Karpas-422 (cell line): Measurements from ENCODE around the gene DCTPP1. TPM values are rescaled to one million over a fixed set of nuclear protein-coding genes. Genes with fewer than 3 reads are reported as not detected.
"Not testable (repeated sequence)": the region's sequence is repeated elsewhere in the genome, so short reads cannot be mapped to it uniquely, and the experiment has no call there.

ENCODE experiments used
- DNase-seq: peaks from one replicate; pipeline ENCODE4 v3.0.0-alpha.2; 2015
- H2AFZ ChIP-seq: fragments of 200-600 bp; sonication (generic); 2 replicates; pipeline ENCODE4 v1.6.1; 2014; ENCODE audit warnings: antibody characterized with exemption, low read length, mixed read lengths
- H3K27ac ChIP-seq: fragments of 200-600 bp; sonication (generic); 2 replicates; pipeline ENCODE4 v1.5.1; 2014; ENCODE audit warnings: mild to moderate bottlenecking, low read length, moderate library complexity
- H3K27me3 ChIP-seq: fragments of 200-600 bp; sonication (generic); 2 replicates; pipeline ENCODE4 v1.6.1; 2014; ENCODE audit warnings: low read length, mixed read lengths
- H3K36me3 ChIP-seq: fragments of 200-600 bp; sonication (generic); 2 replicates; pipeline ENCODE4 v1.6.1; 2014; ENCODE audit warnings: low read length, mixed read lengths; ENCODE audit not compliant: insufficient read depth
- H3K4me1 ChIP-seq: fragments of 200-600 bp; sonication (generic); 2 replicates; pipeline ENCODE4 v1.6.1; 2014; ENCODE audit warnings: mild to moderate bottlenecking, low read length, mixed read lengths
- H3K4me2 ChIP-seq: fragments of 200-600 bp; sonication (generic); 2 replicates; pipeline ENCODE4 v1.6.1; 2014; ENCODE audit warnings: low read length, low read depth, mild to moderate bottlenecking; ENCODE audit not compliant: poor library complexity, severe bottlenecking
- H3K4me3 ChIP-seq: fragments of 200-600 bp; sonication (generic); 2 replicates; pipeline ENCODE4 v1.5.1; 2014; ENCODE audit warnings: mild to moderate bottlenecking, antibody characterized with exemption, low read length, mixed read lengths
- H3K79me2 ChIP-seq: fragments of 200-600 bp; sonication (generic); 2 replicates; pipeline ENCODE4 v1.6.1; 2014; ENCODE audit warnings: mild to moderate bottlenecking, low read length, mixed read lengths
- H3K9ac ChIP-seq: fragments of 200-600 bp; sonication (generic); 2 replicates; pipeline ENCODE4 v1.6.0; 2014; ENCODE audit warnings: low read length
- H3K9me2 ChIP-seq: fragments of 200-600 bp; sonication (generic), shearing (Covaris generic); replicated peaks from 2 replicates; pipeline ENCODE4 v1.6.0; 2014; ENCODE audit warnings: mild to moderate bottlenecking, low read length, moderate library complexity; ENCODE audit not compliant: insufficient read depth
- H3K9me3 ChIP-seq: fragments of 300-700, 200-600 bp; sonication (generic); 2 replicates; pipeline ENCODE4 v1.6.1; 2014; ENCODE audit warnings: low read length, mixed read lengths
- H4K20me1 ChIP-seq: fragments of 200-600 bp; sonication (generic); 2 replicates; pipeline ENCODE4 v1.6.1; 2014; ENCODE audit warnings: mild to moderate bottlenecking, antibody characterized with exemption, low read length, low read depth; ENCODE audit not compliant: insufficient read depth
- total RNA-seq: library from RNA; depleted of rRNA; stranded (reverse); fragments of >200 nt; shearing (Covaris generic); gene quantifications from 2 replicates; pipeline ENCODE4 v1.2.3, GENCODE V29; 2014; ENCODE audit warnings: low replicate concordance; rRNA removed

Gene DCTPP1
- total RNA-seq, result 31.3 and 48.5 TPM in 2 replicates

DNA sequence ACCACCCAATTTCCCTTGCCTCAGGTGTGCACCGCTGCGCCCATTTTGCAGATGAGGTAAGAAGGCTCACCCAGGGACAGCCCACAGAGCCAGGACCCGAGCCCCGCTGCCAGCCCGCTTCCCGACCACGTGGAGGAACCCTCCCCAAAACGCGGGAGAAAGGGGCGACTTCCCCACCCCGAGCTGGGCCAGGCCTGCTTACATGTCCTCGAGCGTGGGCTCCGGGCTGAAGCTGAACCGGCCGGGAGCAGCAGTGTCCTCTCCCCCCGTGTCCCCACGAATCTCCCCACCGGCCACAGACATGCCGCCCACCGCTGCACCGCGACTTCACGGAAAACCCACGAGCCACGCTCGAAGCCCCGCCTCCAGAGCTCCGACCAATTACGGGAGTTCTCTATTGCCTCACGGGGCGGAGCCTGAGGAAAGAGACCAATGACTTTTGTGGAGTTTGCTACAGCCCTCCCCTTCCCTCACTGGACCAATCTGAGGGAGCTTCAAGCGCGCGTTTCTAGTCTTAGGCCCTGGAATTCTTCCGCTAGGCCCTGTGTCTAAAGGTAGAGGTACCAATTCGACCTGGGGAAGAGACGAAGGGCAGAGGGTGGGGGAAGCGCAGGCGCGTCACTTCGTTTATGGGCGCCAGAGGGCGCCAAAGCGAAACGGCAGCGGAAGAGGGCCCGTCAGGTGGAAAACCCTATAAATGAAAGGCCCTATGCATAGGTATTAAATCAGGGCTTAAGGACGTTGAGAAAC, at the start of gene DCTPP1:
Gene DCTPP1 (minus strand): TSS at position 353 of the 750 bp plus-strand sequence. CDS start 50 bp downstream, at position 303.
- H3K79me2 ChIP-seq, result peaks cover 32% of the 10 kb centered on the region
- H3K4me1 ChIP-seq, result peaks cover 19% of the 10 kb centered on the region
- peak; percentile 100 for DNase-seq

DNA sequence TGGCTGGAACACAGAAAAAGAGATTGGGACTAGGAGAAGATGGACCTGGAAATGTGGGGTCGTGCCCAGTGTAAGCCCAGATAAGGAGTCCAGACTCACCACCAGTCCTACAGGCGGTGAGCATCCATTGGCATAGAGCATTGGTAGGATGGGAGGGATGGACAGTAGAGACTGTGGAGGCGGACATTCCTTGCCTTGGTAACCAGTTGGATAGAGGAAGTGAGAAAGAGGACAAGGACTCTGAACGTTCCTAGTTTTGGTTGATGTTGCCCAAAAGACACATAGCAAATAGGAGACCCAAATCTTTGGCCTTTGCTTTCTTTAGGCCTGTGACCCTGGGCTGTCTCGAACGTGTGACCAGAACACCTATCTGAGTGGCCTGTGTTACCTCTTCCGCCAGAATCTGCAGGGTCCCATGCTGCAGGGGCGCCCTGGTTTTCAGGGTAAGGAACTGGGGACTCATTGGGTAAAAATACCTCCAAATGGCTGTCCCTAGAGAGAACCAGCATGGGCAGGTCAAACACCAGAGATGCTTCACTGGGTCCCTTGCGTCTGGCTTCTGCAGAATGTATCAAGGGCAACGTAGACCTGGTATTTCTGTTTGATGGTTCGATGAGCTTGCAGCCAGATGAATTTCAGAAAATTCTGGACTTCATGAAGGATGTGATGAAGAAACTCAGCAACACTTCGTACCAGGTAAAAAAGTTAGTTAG, 49.1 kb upstream of the DCTPP1 start:
- H2AFZ ChIP-seq, result no peak overlapping the region
- no peak overlapping the region for H3K4me3 ChIP-seq
- no peak overlapping the region for H3K9ac ChIP-seq
- H3K4me2 ChIP-seq, result no peak overlapping the region
- no peaks in the 10 kb centered on the region for H3K27me3 ChIP-seq
- H3K4me1 ChIP-seq, result peaks cover 5% of the 10 kb centered on the region
- H3K9me2 ChIP-seq, result no peaks in the 10 kb centered on the region
- no peaks in the 10 kb centered on the region for H3K36me3 ChIP-seq
- H4K20me1 ChIP-seq, result no peaks in the 10 kb centered on the region
- H3K27ac ChIP-seq, result no peak overlapping the region
- no peaks in the 10 kb centered on the region for H3K79me2 ChIP-seq
- DNase-seq, result no peak
- no peaks in the 10 kb centered on the region for H3K9me3 ChIP-seq

More for the DNA sequence above, at the start of gene DCTPP1:
- Histone ChIP-seq H4K20me1 (0 out of 2 replicates have a peak, but pooled peaks cover 3% of the 10 kb centered on the region), H3K4me2 (peak within 1 kb of the TSS; percentile 83), H3K9me3 (no peaks in the 10 kb centered on the region), H3K4me3 (peak within 1 kb of the TSS; percentile 81), H3K27ac (peak within 1 kb of the TSS; percentile 68), H2AFZ (peak within 1 kb of the TSS; percentile 96), H3K9me2 (no peaks in the 10 kb centered on the region), H3K27me3 (no peaks in the 10 kb centered on the region), H3K9ac (peak within 1 kb of the TSS; percentile 79), H3K36me3 (peaks cover 14% of the 10 kb centered on the region)

DNA sequence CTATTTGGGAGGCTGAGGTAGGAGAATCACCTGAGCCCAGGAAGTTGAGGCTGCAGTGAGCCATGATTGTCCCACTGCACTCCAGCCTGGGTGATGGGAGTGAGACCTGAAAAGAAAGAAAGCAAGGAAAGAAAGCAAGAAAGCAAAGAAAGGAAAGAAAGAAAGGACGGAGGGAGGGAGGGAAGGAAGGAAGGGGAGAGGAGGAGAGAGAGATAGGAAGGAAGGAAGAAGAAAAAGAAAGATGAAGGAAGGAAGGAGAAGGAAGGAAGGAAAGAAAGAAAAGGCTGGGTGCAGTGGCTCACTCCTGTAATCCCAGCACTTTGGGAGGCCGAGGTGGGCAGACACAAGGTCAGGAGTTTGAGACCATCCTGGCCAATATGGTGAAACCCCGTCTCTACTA, 47.9 kb upstream of the DCTPP1 start:
- not testable (repeated sequence) for H4K20me1 ChIP-seq, H3K9me3 ChIP-seq, H3K9ac ChIP-seq, DNase-seq, H3K4me1 ChIP-seq, H3K4me3 ChIP-seq, H3K27ac ChIP-seq, H3K4me2 ChIP-seq, H3K36me3 ChIP-seq, H3K27me3 ChIP-seq, H3K9me2 ChIP-seq, H2AFZ ChIP-seq, H3K79me2 ChIP-seq

DNA sequence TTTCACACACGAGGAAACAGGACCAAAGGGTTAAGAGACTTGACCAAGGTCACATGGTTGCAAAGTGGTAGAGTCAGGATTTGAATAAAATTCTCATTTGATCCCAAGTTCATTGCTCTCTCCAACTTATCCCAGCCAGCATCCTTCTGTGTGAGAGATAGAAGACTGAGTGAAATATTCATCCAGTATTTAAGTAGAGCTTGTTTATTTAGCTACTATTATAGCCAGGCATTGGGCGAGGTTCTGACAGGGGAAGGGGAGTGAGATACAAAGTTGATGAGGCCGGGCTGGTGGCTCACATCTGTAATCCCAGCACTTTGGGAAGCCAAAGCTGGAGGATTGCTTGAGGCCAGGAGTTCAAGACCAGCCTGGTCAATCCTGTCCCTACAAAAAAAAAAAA, 47.2 kb upstream of the DCTPP1 start:
- Histone ChIP-seq H3K9me2 (no peaks in the 10 kb centered on the region), H3K36me3 (no peaks in the 10 kb centered on the region), H3K4me2 (no peak overlapping the region), H3K27ac (no peak overlapping the region), H3K4me3 (no peak overlapping the region), H3K79me2 (no peaks in the 10 kb centered on the region), H3K27me3 (no peaks in the 10 kb centered on the region), H3K9ac (no peak overlapping the region), H4K20me1 (no peaks in the 10 kb centered on the region), H3K9me3 (no peaks in the 10 kb centered on the region), H2AFZ (no peak overlapping the region), H3K4me1 (peaks cover 11% of the 10 kb centered on the region)
- DNase-seq, result no peak

DNA sequence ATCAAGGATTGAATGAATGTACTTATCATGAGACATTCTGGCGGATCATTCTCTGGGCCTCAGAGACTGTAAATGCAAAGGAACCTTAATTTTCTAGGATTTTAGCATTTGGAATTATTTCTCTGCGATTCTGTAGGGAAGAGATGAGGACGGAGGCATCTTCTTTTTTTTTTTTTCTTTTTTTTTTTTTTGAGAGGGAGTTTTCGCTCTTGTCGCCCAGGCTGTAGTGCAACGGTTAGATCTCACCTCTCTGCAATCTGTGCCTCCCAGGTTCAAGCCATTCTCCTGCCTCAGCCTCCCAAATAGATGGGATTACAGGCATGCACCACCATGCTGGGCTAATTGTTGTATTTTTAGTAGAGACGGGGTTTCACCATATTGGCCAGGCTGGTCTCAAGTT, 44.9 kb upstream of the DCTPP1 start:
- Histone ChIP-seq H3K9me2 (no peaks in the 10 kb centered on the region), H3K79me2 (no peaks in the 10 kb centered on the region), H4K20me1 (no peaks in the 10 kb centered on the region), H2AFZ (no peak overlapping the region), H3K4me3 (no peak overlapping the region), H3K4me1 (peaks cover 33% of the 10 kb centered on the region), H3K9ac (no peak overlapping the region), H3K9me3 (no peaks in the 10 kb centered on the region), H3K27ac (no peak overlapping the region), H3K27me3 (no peaks in the 10 kb centered on the region), H3K36me3 (no peaks in the 10 kb centered on the region), H3K4me2 (no peak overlapping the region)
- DNase-seq, result no peak

DNA sequence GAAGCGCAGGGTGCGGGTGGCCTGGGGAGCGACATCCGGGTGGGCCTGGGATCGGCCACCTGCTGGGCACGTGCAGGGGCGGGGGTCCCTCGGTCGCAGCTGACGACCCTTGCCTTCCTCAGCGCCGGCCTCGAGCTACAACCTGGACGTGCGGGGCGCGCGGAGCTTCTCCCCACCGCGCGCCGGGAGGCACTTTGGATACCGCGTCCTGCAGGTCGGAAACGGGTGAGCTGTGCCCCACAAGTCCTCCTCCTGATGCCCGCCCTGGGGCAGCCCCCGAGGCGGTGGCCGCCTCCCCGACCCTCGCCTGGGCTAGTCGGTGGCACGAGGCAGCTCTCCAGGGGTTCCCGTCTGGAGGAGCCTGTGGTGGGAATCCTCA, 44.2 kb upstream of the DCTPP1 start:
- Histone ChIP-seq H3K9me2 (no peaks in the 10 kb centered on the region), H3K79me2 (no peaks in the 10 kb centered on the region), H3K4me2 (no peak overlapping the region), H3K27me3 (no peaks in the 10 kb centered on the region), H3K4me3 (no peak overlapping the region), H3K36me3 (no peaks in the 10 kb centered on the region), H2AFZ (no peak overlapping the region), H3K9me3 (no peaks in the 10 kb centered on the region), H3K9ac (no peak overlapping the region), H3K27ac (no peak overlapping the region), H4K20me1 (no peaks in the 10 kb centered on the region), H3K4me1 (peaks cover 34% of the 10 kb centered on the region)
- no peak for DNase-seq

DNA sequence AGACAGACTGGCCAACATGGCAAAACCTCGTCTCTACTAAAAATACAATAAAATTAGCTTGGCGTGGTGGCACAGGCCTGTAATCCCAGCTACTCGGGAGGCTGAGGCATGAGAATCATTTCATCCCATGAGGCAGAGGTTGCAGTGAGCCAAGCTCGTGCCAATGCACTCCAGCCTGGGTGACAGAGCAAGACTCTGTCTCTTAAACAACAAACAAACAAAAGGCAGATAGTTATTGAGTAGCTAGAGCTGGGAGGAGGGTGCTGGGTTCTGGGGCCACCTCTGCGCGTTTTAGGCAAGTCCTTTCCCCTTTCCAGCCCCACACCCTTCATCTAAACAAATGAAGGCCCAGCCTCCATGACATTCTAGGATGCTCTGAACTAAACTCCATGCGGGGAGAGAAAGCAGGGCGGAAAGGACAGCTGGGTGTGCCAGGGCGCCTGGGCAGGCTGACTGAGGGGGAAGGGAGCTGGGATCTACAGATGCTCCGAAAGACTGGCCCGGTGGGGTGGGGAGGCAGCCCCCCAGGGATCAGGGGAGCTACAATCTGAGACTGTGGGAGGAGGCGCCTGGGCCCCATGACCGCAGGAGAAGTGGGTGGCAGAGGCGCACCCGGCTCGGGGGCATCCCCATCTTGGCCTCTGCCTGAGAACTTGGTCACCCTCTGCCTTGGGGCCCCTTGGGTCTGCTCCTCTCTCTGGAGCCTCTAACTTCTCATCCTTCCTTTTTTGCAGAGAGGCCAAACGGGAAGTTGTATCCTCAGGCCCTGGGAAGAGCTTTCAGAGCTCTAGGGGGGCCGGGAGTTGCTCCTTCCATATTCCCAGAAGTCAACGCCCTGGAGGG, 43.6 kb upstream of the DCTPP1 start:
- Histone ChIP-seq H3K9ac (no peak overlapping the region), H3K27me3 (no peaks in the 10 kb centered on the region), H2AFZ (no peak overlapping the region), H3K27ac (no peak overlapping the region), H3K4me2 (no peak overlapping the region), H4K20me1 (no peaks in the 10 kb centered on the region), H3K79me2 (no peaks in the 10 kb centered on the region), H3K4me1 (peaks cover 33% of the 10 kb centered on the region), H3K9me3 (no peaks in the 10 kb centered on the region), H3K9me2 (no peaks in the 10 kb centered on the region), H3K4me3 (no peak overlapping the region), H3K36me3 (no peaks in the 10 kb centered on the region)
- DNase-seq, result no peak
